ENCODE data around the gene CADM1.

CADM1 gene

DNA sequence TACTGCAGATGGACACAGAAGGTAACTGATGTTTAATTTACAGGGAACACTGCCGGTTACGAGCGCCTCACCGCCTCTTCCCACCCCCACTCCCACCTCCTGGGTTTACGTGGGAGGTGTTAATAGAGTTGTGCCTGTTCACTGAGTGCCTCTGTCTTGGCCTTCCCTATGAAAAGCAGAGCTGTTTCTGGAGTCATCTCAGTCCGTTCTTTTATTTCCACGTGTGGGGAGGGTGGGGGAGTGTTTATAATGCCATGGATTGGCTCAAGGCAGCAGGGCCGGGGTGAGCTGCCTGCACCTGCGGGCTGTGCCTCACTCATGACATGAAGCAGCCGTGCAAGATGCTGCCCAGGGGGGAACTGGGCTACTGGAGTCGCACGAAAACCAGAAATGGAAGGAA, 322.7 kb downstream of the CADM1 start:
- H3K27ac ChIP-seq, result no peak overlapping the region
- POLR2A ChIA-PET (ENCODE audit: low non-redundant PET), result no interaction called here
- no peak for DNase-seq (ENCODE audit: low spot score)
- TF ChIP-seq, protein P1, sequence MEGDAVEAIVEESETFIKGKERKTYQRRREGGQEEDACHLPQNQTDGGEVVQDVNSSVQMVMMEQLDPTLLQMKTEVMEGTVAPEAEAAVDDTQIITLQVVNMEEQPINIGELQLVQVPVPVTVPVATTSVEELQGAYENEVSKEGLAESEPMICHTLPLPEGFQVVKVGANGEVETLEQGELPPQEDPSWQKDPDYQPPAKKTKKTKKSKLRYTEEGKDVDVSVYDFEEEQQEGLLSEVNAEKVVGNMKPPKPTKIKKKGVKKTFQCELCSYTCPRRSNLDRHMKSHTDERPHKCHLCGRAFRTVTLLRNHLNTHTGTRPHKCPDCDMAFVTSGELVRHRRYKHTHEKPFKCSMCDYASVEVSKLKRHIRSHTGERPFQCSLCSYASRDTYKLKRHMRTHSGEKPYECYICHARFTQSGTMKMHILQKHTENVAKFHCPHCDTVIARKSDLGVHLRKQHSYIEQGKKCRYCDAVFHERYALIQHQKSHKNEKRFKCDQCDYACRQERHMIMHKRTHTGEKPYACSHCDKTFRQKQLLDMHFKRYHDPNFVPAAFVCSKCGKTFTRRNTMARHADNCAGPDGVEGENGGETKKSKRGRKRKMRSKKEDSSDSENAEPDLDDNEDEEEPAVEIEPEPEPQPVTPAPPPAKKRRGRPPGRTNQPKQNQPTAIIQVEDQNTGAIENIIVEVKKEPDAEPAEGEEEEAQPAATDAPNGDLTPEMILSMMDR (conservative IDR thresholded peaks at IDR 0.05; ENCODE audit: low read depth), result no peak
- CTCF ChIA-PET, result interaction anchor here (0.6 kb wide), 1 partner anchor 161 kb away, joined by 4 read pairs; no protein-coding TSS in a partner anchor

DNA sequence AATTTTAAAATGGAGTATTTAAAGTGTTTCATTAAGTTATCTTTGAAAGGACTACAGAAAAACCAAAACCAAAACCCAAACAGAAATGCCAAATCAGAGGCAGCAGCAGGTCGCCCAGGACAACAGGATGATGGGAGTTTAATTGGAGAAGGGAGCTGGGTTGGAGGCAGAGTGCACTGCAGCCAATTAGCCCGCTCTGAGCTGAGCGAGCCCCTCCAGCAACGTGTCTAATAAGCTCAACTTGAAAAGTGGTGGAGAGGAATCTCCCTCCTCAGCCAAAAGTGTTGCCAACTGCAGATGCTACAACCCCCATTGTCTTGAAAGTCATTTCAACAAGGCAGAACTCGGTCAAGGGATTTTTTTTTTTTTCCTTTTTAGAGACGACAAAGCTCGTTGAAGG, 323.9 kb downstream of the CADM1 start:
- ChIA-PET CTCF (no interaction called here), POLR2A (ENCODE audit: low non-redundant PET) (no interaction called here)
- no peak for DNase-seq (ENCODE audit: low spot score)
- no peak overlapping the region for H3K27ac ChIP-seq
- TF ChIP-seq, protein P1 (conservative IDR thresholded peaks at IDR 0.05; ENCODE audit: low read depth), result no peak

DNA sequence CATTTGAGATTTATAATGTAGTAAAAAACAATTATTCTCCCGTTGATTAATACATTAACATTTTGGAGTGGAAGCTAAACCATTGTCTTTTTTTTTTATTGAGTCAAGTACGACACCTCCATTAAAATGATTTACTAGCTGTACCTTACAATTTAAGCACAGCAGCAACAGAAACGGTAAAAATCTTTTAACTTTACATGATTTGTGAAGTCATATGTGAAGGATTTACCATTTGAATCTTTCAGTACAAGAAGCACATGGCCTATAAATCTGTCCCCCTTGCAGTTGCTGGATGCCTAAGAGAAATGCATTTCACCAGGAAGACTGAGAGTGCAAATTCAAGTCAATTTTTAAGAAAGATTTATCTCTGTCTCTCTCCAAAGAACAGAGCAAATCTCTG, 324.6 kb downstream of the CADM1 start:
- no peak for DNase-seq (ENCODE audit: low spot score)
- ChIA-PET POLR2A (ENCODE audit: low non-redundant PET) (no interaction called here), CTCF (no interaction called here)
- TF ChIP-seq, protein P1 (conservative IDR thresholded peaks at IDR 0.05; ENCODE audit: low read depth), result no peak
- no peak overlapping the region for H3K27ac ChIP-seq

DNA sequence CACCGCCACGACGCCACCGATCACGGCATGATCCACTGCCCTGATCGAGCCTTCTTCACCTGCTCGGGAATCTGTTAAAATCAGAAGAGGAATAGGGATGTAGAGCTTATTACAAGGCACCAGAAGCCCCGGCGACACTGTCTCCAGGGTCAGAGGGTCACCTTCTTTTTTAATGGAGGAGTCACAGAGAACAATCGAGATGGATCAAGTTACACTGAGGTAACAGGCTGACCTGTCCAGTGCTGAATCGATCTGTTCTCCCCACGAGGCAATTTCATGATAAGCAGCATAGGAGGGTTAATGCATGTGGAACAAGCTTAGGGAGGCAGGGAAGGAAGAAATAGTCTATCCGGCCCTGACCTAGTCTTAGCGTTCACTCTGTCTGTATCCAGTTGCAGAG, 325.5 kb downstream of the CADM1 start:
- POLR2A ChIA-PET (ENCODE audit: low non-redundant PET), result no interaction called here
- DNase-seq (ENCODE audit: low spot score), result no peak
- TF ChIP-seq, protein P1 (conservative IDR thresholded peaks at IDR 0.05; ENCODE audit: low read depth), result no peak
- H3K27ac ChIP-seq, result no peak overlapping the region
- CTCF ChIA-PET, result interaction anchor here (0.5 kb wide), 1 partner anchor 992 kb away, joined by 3 read pairs; no protein-coding TSS in a partner anchor

DNA sequence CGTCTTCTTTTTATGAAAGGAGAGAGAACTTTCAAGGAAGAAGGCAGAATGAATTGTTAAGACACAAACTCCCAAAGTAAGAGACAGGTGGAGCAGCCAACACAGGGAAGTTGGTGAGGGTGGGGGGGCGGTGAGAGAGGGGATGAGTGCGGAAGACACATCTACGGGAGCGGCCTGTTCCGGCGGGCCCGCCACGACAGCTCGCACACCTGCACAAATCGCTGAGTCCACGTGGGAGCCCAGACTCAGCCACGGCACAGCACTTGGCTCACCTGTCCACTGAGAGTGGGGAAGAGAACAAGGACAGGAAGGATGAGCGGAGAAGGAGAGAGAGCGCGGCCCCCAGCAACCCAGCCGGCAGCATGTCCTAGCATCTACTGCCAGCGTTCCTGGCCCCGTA, 331.1 kb downstream of the CADM1 start:
- no peak overlapping the region for H3K27ac ChIP-seq
- ChIA-PET POLR2A (ENCODE audit: low non-redundant PET) (no interaction called here), CTCF (interaction anchor here (0.6 kb wide), 1 partner anchor 41 kb away, joined by 6 read pairs; no protein-coding TSS in a partner anchor)
- no peak for DNase-seq (ENCODE audit: low spot score)
- TF ChIP-seq, protein P1 (conservative IDR thresholded peaks at IDR 0.05; ENCODE audit: low read depth), result no peak

DNA sequence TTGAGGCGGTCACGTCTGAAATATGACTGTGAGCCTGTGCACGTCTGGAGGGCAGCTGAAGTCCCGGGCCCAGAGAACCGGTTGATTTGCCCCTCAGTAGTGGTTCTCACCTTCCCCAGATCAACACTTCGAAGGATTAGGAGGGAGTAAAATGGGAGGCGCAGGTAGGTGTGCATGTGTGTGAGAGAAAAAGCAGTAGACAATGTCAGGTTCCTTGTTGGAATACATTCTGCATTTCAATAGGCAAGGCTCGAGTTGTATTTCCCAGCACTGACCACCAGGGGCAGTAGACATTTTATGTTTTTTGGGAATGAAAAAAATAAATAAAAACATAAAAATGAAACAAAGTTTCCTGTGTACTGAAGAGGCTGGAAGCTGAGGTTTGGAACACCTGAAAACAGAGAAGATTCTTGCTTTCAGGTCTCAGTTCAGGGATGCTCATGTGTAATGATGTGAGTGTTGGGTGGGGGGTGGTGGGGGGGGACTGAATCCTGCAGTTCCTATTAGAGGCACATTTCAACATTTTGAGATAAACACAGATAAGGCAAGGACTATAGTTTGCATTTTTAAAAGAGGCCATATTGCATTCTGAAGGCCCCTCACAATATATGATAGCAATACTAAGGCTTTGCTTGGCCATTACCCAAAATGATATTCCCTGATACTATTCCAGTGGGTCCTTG, 333.9 kb downstream of the CADM1 start:
- ChIA-PET POLR2A (ENCODE audit: low non-redundant PET) (no interaction called here), CTCF (interaction anchor here (0.6 to 1.0 kb wide), 3 partner anchors 51 to 195 kb away, joined by 3 to 5 read pairs (median 3); no protein-coding TSS in a partner anchor)
- DNase-seq (ENCODE audit: low spot score), result peak; percentile 17
- no peak overlapping the region for H3K27ac ChIP-seq
- TF ChIP-seq, protein P1 (conservative IDR thresholded peaks at IDR 0.05; ENCODE audit: low read depth), result peak; percentile 67

All from RWPE1 (cell line).